SK-N-SH (cell line): ENCODE results near the gene AURKB. TPM values are rescaled to one million over a fixed set of nuclear protein-coding genes. Genes with fewer than 3 reads are reported as not detected.
A peak's percentile ranks its signal among the peaks of the same experiment; 100 is the strongest.

Experiments used
- CTCF ChIA-PET: fragments of 300-600, 350-600 bp; formaldehyde crosslinking; extraction: SDS; loops from one replicate; lab custom pipeline; 2021; lab: Yijun Ruan, JAX
- POLR2A ChIA-PET: fragments of 350-600 bp; sonication (Branson Sonifier 250); formaldehyde crosslinking; extraction: SDS; loops from one replicate; lab custom pipeline; 2020; ENCODE audit warnings: antibody characterized with exemption, inconsistent platforms; lab: Yijun Ruan, JAX
- DNase-seq: peaks from one replicate; pipeline ENCODE4 v3.0.0; 2012
- H2AFZ ChIP-seq: fragments of 200-600 bp; sonication (generic); 2 replicates; pipeline ENCODE4 v1.8.1; 2016; ENCODE audit warnings: antibody characterized with exemption, mild to moderate bottlenecking, low read depth
- H3F3A ChIP-seq: fragments of 200-600 bp; sonication (generic); replicated peaks from 2 replicates; pipeline ENCODE3; 2016; ENCODE audit warnings: antibody characterized with exemption, mild to moderate bottlenecking; ENCODE audit not compliant: insufficient read depth
- H3K27ac ChIP-seq, 2 experiments: fragments of 200-500 bp in 1 of 2; fragments of 200-600 bp in 1 of 2; sonication (Bioruptor generic) in 1 of 2; sonication (generic), shearing (Covaris generic) in 1 of 2; 2 replicates each; pipeline versions ENCODE4 v1.5.1 to v1.6.1; 2014 to 2016; ENCODE audit warnings: low read depth in 2 of 2, inconsistent platforms in 1 of 2, low read length in 1 of 2, mild to moderate bottlenecking in 1 of 2, mixed read lengths in 1 of 2
- H3K27me3 ChIP-seq: fragments of 200-600 bp; sonication (generic), shearing (Covaris generic); 2 replicates; pipeline ENCODE4 v1.6.1; 2016; ENCODE audit warnings: mixed run types; ENCODE audit not compliant: insufficient read depth
- H3K36me3 ChIP-seq, 2 experiments: fragments of 200-500 bp in 1 of 2; fragments of 200-600 bp in 1 of 2; sonication (Bioruptor generic) in 1 of 2; sonication (generic) in 1 of 2; replicated peaks in 1 of 2; 2 replicates each; pipeline versions ENCODE3 to v1.5.1; 2014 to 2016; ENCODE audit warnings: low read length in 1 of 2, mild to moderate bottlenecking in 1 of 2; ENCODE audit not compliant: insufficient read depth in 2 of 2, control insufficient read depth in 1 of 2
- H3K4me1 ChIP-seq, 2 experiments: fragments of 200-500 bp in 1 of 2; fragments of 200-600 bp in 1 of 2; sonication (Bioruptor generic) in 1 of 2; sonication (generic), shearing (Covaris generic) in 1 of 2; 2 replicates each; pipeline versions ENCODE4 v1.5.1 to v1.6.1; 2014 to 2016; ENCODE audit warnings: low read depth in 1 of 2, low read length in 1 of 2, mixed run types in 1 of 2; ENCODE audit not compliant: insufficient read depth in 2 of 2, control insufficient read depth in 1 of 2
- H3K4me2 ChIP-seq: fragments of 200-600 bp; sonication (generic), shearing (Covaris generic); 2 replicates; pipeline ENCODE4 v1.6.1; 2017; ENCODE audit warnings: mixed run types
- H3K4me3 ChIP-seq, 2 experiments: fragments of 200-500 bp in 1 of 2; fragments of 200-600 bp in 1 of 2; sonication (Bioruptor generic) in 1 of 2; sonication (generic), shearing (Covaris generic) in 1 of 2; 2 replicates each; pipeline versions ENCODE4 v1.5.1 to v1.8.1; 2014 to 2016; ENCODE audit warnings: low read depth in 2 of 2, inconsistent platforms in 1 of 2, low read length in 1 of 2, mild to moderate bottlenecking in 1 of 2, mixed read lengths in 1 of 2, moderate library complexity in 1 of 2
- H3K79me2 ChIP-seq: fragments of 200-600 bp; sonication (generic); 2 replicates; pipeline ENCODE4 v1.8.1; 2017; ENCODE audit warnings: mild to moderate bottlenecking; ENCODE audit not compliant: insufficient read depth
- H3K9ac ChIP-seq: fragments of 200-600 bp; sonication (generic); 2 replicates; pipeline ENCODE4 v1.6.1; 2017; ENCODE audit warnings: mixed run types
- H3K9me2 ChIP-seq: fragments of 200-600 bp; sonication (generic); 2 replicates; pipeline ENCODE4 v1.6.1; 2017; ENCODE audit warnings: mixed run types
- H3K9me3 ChIP-seq: fragments of 200-600 bp; sonication (generic); 2 replicates; pipeline ENCODE4 v1.6.1; 2017; ENCODE audit warnings: mixed run types, mild to moderate bottlenecking, moderate library complexity
- H4K20me1 ChIP-seq: fragments of 200-600 bp; sonication (generic); 2 replicates; pipeline ENCODE4 v1.6.1; 2017; ENCODE audit warnings: mild to moderate bottlenecking, mixed run types; ENCODE audit not compliant: insufficient read depth
- ELF1 ChIP-seq: IDR thresholded peaks from 2 replicates; pipeline ENCODE4 v1.4.0; 2012
- EZH2phosphoT487 ChIP-seq: fragments of 200-600 bp; sonication (generic); IDR thresholded peaks from 2 replicates; pipeline ENCODE4 v1.6.1; 2017; ENCODE audit warnings: low read depth, mixed run types, mild to moderate bottlenecking, antibody characterized with exemption, moderate library complexity, borderline replicate concordance
- FOXM1 ChIP-seq: IDR thresholded peaks from 2 replicates; pipeline ENCODE4 v1.4.0; 2012; ENCODE audit warnings: low read depth, mild to moderate bottlenecking
- IRF3 ChIP-seq: fragments of 150-350 bp; IDR thresholded peaks from 2 replicates; pipeline ENCODE4 v1.6.1; 2016; ENCODE audit warnings: mild to moderate bottlenecking, low read depth, low read length
- JUND ChIP-seq: IDR thresholded peaks from 2 replicates; pipeline ENCODE4 v1.4.0; 2012
- MXI1 ChIP-seq: IDR thresholded peaks from 2 replicates; pipeline ENCODE4 v1.6.1; 2012; ENCODE audit warnings: mild to moderate bottlenecking, low read depth, low read length, improper control_type of control experiment
- NRF1 ChIP-seq: IDR thresholded peaks from 2 replicates; pipeline ENCODE4 v1.6.1; 2012; ENCODE audit warnings: low read depth, mild to moderate bottlenecking, low read length
- PBX3 ChIP-seq: IDR thresholded peaks from 2 replicates; pipeline ENCODE4; 2012
- RCOR1 ChIP-seq: fragments of 150-350 bp; IDR thresholded peaks from 2 replicates; pipeline ENCODE4 v1.6.1; 2017; ENCODE audit warnings: antibody characterized with exemption, low read length
- RFX5 ChIP-seq: IDR thresholded peaks from 2 replicates; pipeline ENCODE4 v1.6.1; 2012; ENCODE audit warnings: mild to moderate bottlenecking, improper control_type of control experiment, low read length
- RXRA ChIP-seq: IDR thresholded peaks from 2 replicates; pipeline ENCODE4 v1.4.0; 2012; ENCODE audit warnings: low read depth, mild to moderate bottlenecking, borderline replicate concordance
- TEAD4 ChIP-seq: IDR thresholded peaks from 2 replicates; pipeline ENCODE4 v1.4.0; 2012; ENCODE audit warnings: mild to moderate bottlenecking, borderline replicate concordance; ENCODE audit not compliant: insufficient read depth
- YY1 ChIP-seq: IDR thresholded peaks from 2 replicates; pipeline ENCODE4 v1.4.0; 2012; ENCODE audit warnings: low read depth, mild to moderate bottlenecking
- ZBTB33 ChIP-seq: IDR thresholded peaks from 2 replicates; pipeline ENCODE4 v1.4.0; 2012; ENCODE audit warnings: low read depth, borderline replicate concordance
- WGBS: methylation state at CpG from one replicate; pipeline ENCODE4 v1.1.6; 2017; ENCODE audit warnings: low lambda C conversion rate; 5-methylcytosine and 5-hydroxymethylcytosine counted together
- polyA plus RNA-seq, 3 experiments: library from polyadenylated mRNA; depleted of rRNA; stranded (reverse); fragments of >200 nt; gene quantifications; 2 replicates each; pipeline ENCODE4 v1.2.3, GENCODE V29; 2012
- TF ChIP-seq, protein P1 (sequence below): IDR thresholded peaks from 2 replicates; pipeline ENCODE4 v1.4.0; 2012; ENCODE audit warnings: low read depth
- TF ChIP-seq, protein P2 (sequence below): IDR thresholded peaks from 2 replicates; pipeline ENCODE4 v1.4.0; 2012; ENCODE audit warnings: low read depth, borderline replicate concordance
- TF ChIP-seq, protein P3 (sequence below): fragments of 150-350 bp; IDR thresholded peaks from 2 replicates; pipeline ENCODE4 v1.6.1; 2017; ENCODE audit warnings: antibody characterized with exemption, low read length, low read depth, borderline replicate concordance

The AURKB gene
- polyA plus RNA-seq, 1 of the 3 experiments (the other 2 are of a cell fraction): 43.9 TPM

- WGBS: 11% methylated on average over 10 of the region's 10 CpGs
- Histone ChIP-seq H2AFZ (peak overlapping the region; percentile 95), H3K27ac (peak overlapping the region; percentile 81 to 92; a peak in 2 of 4 replicates), H3K4me1 (peaks cover 3 to 5% of the 10 kb centered on the region in 2 experiments; a peak in 3 of 4 replicates), H3K9me2 (no peaks in the 10 kb centered on the region), H3K79me2 (peaks cover 58% of the 10 kb centered on the region), H3K36me3 (peaks cover 3% of the 10 kb centered on the region in 2 experiments), H4K20me1 (no peaks in the 10 kb centered on the region), H3K4me3 (peak overlapping the region; percentile 75 to 93), H3K9ac (peak overlapping the region; percentile 85), H3K4me2 (peak overlapping the region; percentile 90), H3K9me3 (no peaks in the 10 kb centered on the region), H3K27me3 (no peaks in the 10 kb centered on the region), H3F3A (peaks cover 22% of the 10 kb centered on the region)
- CTCF ChIA-PET: interaction anchor here (1.2 to 3.9 kb wide), 2 partner anchors 51 to 134 kb away, joined by 4 to 18 read pairs; no protein-coding TSS in a partner anchor
- TF ChIP-seq, protein P1, sequence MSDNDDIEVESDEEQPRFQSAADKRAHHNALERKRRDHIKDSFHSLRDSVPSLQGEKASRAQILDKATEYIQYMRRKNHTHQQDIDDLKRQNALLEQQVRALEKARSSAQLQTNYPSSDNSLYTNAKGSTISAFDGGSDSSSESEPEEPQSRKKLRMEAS: no peak
- TF ChIP-seq MXI1 (no peak), ZBTB33 (no peak), TEAD4 (no peak), FOXM1 (no peak), PBX3 (no peak), RFX5 (no peak), ELF1 (no peak), JUND (no peak), IRF3 (no peak), YY1 (no peak), EZH2phosphoT487 (no peak), RXRA (no peak), RCOR1 (no peak), NRF1 (no peak)
- TF ChIP-seq, protein P2, sequence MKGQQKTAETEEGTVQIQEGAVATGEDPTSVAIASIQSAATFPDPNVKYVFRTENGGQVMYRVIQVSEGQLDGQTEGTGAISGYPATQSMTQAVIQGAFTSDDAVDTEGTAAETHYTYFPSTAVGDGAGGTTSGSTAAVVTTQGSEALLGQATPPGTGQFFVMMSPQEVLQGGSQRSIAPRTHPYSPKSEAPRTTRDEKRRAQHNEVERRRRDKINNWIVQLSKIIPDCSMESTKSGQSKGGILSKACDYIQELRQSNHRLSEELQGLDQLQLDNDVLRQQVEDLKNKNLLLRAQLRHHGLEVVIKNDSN: no peak
- TF ChIP-seq, protein P3, sequence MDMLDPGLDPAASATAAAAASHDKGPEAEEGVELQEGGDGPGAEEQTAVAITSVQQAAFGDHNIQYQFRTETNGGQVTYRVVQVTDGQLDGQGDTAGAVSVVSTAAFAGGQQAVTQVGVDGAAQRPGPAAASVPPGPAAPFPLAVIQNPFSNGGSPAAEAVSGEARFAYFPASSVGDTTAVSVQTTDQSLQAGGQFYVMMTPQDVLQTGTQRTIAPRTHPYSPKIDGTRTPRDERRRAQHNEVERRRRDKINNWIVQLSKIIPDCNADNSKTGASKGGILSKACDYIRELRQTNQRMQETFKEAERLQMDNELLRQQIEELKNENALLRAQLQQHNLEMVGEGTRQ: no peak
- POLR2A ChIA-PET: interaction anchor here (1.0 to 1.1 kb wide), 3 partner anchors 26 to 77 kb away, joined by 3 to 7 read pairs (median 4); partner anchors contain the start of gene SLC25A35
- DNase-seq: no peak
Observed at GRCh38 chr17:8249621-8250500, 39.5 kb upstream of the AURKB start.
